ENCODE measurements around the gene SF3A1. TPM values are rescaled to one million over a fixed set of nuclear protein-coding genes. Genes with fewer than 3 reads are reported as not detected.

The SF3A1 gene
- total RNA-seq, 1 experiment from 2014 or later = 230 TPM

DNA sequence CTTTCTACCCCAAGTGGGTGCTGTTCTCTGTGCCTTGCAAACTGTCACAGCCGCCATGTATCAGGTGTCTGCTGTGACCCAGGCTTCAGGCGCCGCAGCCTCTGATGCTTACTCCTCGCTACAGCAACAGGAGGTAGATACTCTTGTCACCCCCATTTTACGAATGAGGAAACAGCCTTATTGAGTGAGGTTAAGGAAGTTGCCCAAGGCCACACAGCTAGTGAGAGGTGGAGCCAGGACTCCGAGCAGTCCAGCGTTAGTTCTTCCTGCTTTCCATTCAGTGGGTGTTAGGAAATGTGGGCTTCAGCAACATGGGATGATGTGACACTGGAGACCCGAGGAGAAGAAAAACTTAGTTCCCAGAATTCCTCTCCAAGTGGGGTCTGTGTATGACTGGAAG lies 16.2 kb upstream of the SF3A1 start (continued):
- TF ChIP-seq, protein P1, sequence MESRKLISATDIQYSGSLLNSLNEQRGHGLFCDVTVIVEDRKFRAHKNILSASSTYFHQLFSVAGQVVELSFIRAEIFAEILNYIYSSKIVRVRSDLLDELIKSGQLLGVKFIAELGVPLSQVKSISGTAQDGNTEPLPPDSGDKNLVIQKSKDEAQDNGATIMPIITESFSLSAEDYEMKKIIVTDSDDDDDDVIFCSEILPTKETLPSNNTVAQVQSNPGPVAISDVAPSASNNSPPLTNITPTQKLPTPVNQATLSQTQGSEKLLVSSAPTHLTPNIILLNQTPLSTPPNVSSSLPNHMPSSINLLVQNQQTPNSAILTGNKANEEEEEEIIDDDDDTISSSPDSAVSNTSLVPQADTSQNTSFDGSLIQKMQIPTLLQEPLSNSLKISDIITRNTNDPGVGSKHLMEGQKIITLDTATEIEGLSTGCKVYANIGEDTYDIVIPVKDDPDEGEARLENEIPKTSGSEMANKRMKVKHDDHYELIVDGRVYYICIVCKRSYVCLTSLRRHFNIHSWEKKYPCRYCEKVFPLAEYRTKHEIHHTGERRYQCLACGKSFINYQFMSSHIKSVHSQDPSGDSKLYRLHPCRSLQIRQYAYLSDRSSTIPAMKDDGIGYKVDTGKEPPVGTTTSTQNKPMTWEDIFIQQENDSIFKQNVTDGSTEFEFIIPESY (IDR thresholded peaks at IDR 0.05; ENCODE audit: extremely low read depth, insufficient replicate concordance, low read length) = no peak
- no peak for TF ChIP-seq TCF7L2 (IDR thresholded peaks at IDR 0.05; ENCODE audit: borderline replicate concordance, extremely low read depth, insufficient read depth, insufficient read length)
- TF ChIP-seq, protein P2, sequence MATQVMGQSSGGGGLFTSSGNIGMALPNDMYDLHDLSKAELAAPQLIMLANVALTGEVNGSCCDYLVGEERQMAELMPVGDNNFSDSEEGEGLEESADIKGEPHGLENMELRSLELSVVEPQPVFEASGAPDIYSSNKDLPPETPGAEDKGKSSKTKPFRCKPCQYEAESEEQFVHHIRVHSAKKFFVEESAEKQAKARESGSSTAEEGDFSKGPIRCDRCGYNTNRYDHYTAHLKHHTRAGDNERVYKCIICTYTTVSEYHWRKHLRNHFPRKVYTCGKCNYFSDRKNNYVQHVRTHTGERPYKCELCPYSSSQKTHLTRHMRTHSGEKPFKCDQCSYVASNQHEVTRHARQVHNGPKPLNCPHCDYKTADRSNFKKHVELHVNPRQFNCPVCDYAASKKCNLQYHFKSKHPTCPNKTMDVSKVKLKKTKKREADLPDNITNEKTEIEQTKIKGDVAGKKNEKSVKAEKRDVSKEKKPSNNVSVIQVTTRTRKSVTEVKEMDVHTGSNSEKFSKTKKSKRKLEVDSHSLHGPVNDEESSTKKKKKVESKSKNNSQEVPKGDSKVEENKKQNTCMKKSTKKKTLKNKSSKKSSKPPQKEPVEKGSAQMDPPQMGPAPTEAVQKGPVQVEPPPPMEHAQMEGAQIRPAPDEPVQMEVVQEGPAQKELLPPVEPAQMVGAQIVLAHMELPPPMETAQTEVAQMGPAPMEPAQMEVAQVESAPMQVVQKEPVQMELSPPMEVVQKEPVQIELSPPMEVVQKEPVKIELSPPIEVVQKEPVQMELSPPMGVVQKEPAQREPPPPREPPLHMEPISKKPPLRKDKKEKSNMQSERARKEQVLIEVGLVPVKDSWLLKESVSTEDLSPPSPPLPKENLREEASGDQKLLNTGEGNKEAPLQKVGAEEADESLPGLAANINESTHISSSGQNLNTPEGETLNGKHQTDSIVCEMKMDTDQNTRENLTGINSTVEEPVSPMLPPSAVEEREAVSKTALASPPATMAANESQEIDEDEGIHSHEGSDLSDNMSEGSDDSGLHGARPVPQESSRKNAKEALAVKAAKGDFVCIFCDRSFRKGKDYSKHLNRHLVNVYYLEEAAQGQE (IDR thresholded peaks at IDR 0.05; ENCODE audit: low read depth) = no peak

DNA sequence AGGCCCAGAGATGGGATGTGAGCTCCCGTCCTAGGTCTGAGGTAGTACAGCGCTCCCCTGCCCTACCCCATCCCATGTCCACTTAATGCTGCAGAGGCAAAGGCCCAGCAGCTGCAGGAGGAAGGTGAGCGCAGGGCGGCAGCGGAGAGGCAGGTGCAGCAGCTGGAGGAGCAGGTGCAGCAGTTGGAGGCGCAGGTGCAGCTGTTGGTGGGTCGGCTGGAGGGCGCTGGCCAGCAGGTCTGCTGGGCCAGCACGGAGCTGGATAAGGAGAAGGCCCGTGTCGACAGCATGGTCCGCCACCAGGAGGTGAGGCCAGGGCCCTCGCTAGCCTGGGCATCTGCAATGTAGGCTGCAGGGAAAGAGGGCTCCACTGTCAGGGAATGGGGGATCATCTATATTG lies 15.3 kb upstream of the SF3A1 start:
- Histone ChIP-seq H3K9me3 (ENCODE audit: control insufficient read depth in 1 of 2, insufficient read depth in 1 of 2, low read depth in 1 of 2, low read length in 2 of 2) (no peaks in the 10 kb centered on the region), H4K20me1 (ENCODE audit: insufficient read depth) (no peaks in the 10 kb centered on the region), H2AFZ (ENCODE audit: low read depth, low read length, poor library complexity, severe bottlenecking) (no peak overlapping the region), H3K27ac (ENCODE audit: low read depth, low read length) (no peak overlapping the region), H3K36me3 (ENCODE audit: control insufficient read depth in 1 of 2, insufficient read depth in 2 of 2, low read length in 2 of 2) (no peaks in the 10 kb centered on the region), H3K4me3 (replicated peaks in 1 of 2; ENCODE audit: low read depth in 1 of 2, low read length in 2 of 2) (no peak overlapping the region), H3K9me2 (ENCODE audit: insufficient read depth) (no peaks in the 10 kb centered on the region), H3K4me1 (ENCODE audit: control insufficient read depth in 1 of 2, insufficient read depth in 2 of 2, low read length in 2 of 2) (no peaks in the 10 kb centered on the region), H3K9ac (ENCODE audit: low read length) (no peak overlapping the region), H3K27me3 (ENCODE audit: insufficient read depth, low read length) (no peaks in the 10 kb centered on the region), H3K4me2 (ENCODE audit: low read length) (no peak overlapping the region), H3K79me2 (ENCODE audit: insufficient read depth, low read length) (no peaks in the 10 kb centered on the region)
- ChIA-PET RAD21 (ENCODE audit: low non-redundant PET in 1 of 2, low total read pairs in 2 of 2, uncharacterized antibody in 2 of 2, unreplicated experiment in 2 of 2) (no interaction called here), POLR2A (no interaction called here), CTCF (interaction anchor here (0.7 kb wide), 1 partner anchor 15 kb away, joined by 3 read pairs; the partner anchor contains the start of gene RNF215)
- intact Hi-C loops (cut with micrococcal nuclease) = no loop called here
- ATAC-seq (no peak), DNase-seq (ENCODE audit: low read depth, low spot score) (no peak)
- no peak for TF ChIP-seq ZNF274 (IDR thresholded peaks at IDR 0.05; ENCODE audit: low read depth, low read length)
- TF ChIP-seq, protein P2 (IDR thresholded peaks at IDR 0.05; ENCODE audit: low read depth) = no peak
- TF ChIP-seq, protein P3, sequence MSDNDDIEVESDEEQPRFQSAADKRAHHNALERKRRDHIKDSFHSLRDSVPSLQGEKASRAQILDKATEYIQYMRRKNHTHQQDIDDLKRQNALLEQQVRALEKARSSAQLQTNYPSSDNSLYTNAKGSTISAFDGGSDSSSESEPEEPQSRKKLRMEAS (IDR thresholded peaks at IDR 0.05) = no peak
- no peak for TF ChIP-seq CBX3 (IDR thresholded peaks at IDR 0.05; ENCODE audit: low read depth)
- TF ChIP-seq EZH2 (IDR thresholded peaks at IDR 0.05) = no peak
- no peak for TF ChIP-seq JUND (IDR thresholded peaks at IDR 0.05)
- no TSS peak for BruUV-seq (replicated peaks)
